GM18507 (cell line): ENCODE results near the gene CCSER2.
"Not testable (repeated sequence)": the region's sequence is repeated elsewhere in the genome, so short reads cannot be mapped to it uniquely, and the experiment has no call there.

Experiments
- DNase-seq: peaks from one replicate; pipeline ENCODE4 v3.0.0; 2011; ENCODE audit warnings: low read depth; ENCODE audit not compliant: insufficient read length; ENCODE audit errors: extremely low spot score
- FAIRE-seq: peaks from 2 replicates; lab custom pipeline; 2011; peaks lifted over from hg19 to GRCh38; lab: Jason Lieb, UNC

The CCSER2 gene

GRCh38 chr10:84528526-84528925 lies 200.1 kb downstream of the CCSER2 start:
- DNase-seq, FAIRE-seq: not testable (repeated sequence)

DNA sequence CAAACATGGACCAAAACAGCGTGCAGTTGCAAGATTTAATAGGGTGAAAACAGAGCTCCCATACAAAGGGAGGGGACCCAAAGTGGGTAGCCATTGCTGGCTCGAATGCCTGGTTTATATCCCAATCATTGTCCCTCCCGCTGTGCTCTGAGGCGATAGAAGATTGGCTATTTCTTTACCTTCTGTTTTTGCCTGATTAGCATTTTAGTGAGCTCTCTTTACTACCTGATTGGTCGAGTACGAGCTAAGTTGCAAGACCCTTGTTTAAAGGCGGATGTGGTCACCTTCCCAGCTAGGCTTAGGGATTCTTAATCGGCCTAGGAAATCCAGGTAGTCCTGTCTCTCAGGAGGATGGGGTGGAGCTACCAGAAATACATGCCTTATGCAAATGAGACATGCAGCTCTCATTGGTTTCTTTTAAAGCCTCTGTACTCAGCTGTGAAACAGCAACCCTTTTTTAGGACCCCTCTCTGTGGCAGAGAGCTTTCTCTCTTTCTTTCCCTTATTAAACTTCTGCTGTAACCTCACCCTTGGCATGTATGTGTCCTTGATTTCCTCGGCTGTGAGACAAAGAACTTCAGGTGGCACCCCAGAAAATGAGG lies 202.4 kb downstream of the CCSER2 start:
- DNase-seq = no peak
- no peak for FAIRE-seq

- no peak for DNase-seq
- FAIRE-seq = no peak
Observed at GRCh38 chr10:84531396-84531795, 203.0 kb downstream of the CCSER2 start.

DNA sequence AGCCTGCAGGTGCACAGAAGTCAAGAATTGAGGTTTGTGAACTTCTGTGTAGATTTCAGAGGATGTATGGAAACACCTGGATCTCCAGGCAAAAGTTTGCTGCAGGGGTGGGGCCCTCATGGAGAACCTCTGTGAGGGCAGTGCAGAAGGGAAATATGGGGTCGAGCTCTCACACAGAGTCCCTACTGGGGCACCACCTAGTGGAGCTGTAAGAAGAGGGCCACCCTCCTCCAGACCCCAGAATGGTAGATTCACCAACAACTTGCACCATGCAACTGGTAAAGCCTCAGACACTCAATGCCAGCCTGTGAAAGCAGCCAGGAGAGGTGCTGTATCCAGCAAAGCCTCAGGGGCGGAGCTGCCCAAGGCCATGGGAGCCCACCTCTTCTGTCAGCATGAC lies 205.8 kb downstream of the CCSER2 start:
- no peak for DNase-seq
- no peak for FAIRE-seq

GRCh38 chr10:84537447-84537931 lies 209.1 kb downstream of the CCSER2 start:
- DNase-seq (peak; percentile 45), FAIRE-seq (peak; percentile 86)

DNA sequence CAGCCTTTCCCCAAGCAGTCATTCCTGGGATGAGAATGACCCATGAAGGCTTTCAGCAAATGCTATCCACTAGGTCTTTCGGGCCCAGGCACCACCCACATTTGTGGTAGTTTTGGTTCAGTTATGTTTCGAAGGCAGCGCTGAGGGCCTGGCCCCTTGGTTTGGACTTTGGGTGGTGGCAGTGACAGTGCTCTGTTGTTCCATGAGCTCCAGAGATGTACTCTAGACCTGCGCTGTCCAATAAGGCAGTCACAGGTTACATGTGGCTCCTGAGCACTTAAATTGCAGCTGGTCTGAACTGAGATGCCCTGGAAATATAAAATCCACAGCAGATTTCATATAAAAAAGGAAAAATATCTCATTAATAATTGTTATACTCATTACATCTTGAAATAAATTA lies 209.6 kb downstream of the CCSER2 start:
- no peak for DNase-seq
- no peak for FAIRE-seq

DNA sequence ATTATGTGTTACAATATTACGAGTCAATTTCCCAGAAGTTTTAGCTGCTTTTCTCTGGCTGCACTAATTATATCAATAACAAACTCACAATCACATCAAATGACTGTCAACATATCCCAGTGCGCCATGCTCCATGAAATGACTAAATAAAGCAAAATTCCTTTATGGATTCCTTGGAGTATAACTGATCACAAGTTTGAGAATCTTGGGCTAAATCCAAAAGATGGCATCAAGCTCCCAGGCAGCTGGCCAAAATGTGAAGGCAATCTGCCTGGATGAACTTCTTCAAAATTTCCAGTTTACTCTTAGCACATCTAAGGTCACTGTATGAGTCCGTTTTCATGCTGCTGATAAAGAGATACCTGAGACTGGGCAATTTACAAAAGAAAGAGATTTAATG lies 210.8 kb downstream of the CCSER2 start:
- no peak for FAIRE-seq
- DNase-seq = no peak

- DNase-seq = no peak
- FAIRE-seq = no peak
Observed at GRCh38 chr10:84540022-84540616, 211.7 kb downstream of the CCSER2 start.

DNA sequence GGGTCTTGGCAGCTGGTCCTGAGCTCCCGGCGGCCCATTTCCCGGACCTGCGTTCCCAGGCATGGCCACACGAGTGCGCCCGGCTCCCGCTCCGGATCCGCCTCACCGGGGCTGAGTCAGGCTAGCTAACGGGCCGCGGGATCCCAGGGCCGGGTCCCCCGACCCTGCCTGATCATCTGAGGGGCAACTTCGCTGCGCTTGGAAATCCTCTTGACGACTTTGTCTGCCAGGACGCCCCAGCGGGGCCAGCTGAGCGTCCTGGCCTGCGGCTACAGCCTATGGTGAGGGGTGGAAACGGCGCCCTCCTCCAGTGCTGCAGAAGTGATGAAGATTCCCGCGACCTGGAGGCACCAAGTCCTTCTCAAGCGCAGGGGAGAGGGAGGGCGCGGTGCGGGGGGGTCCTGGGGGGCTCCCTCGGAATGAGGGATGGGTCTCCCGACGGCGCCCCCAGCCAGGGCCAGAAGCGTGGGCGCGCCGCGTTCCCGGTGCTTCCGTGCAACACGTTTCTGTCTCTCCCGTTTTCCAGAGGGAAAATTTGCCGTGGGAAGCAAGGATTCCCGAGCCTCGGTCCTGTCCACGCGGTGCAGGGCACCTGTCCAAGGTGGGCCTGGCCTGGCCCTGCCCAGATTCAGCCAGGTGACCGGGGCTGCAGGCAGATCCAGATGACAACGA lies 212.4 kb downstream of the CCSER2 start:
- DNase-seq = peak; percentile 51
- peak; percentile 69 for FAIRE-seq

DNA sequence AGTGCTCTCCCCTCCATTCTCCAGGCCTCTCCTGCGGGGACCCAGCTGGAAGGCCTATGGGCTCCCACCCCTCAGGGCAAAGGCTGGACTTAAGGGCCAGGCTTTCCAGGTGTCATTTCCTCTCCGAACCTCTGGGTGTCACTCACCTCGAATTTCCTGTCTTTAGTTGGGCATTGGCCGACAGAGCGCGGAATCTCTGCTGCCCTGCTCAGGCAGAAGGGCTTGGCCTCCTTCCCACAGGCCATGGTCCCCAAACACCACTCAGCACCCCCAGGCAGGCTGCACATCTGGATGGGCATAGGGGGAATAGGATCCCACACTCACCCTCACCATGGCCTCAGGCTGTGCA lies 212.9 kb downstream of the CCSER2 start:
- FAIRE-seq = no peak
- no peak for DNase-seq

DNA sequence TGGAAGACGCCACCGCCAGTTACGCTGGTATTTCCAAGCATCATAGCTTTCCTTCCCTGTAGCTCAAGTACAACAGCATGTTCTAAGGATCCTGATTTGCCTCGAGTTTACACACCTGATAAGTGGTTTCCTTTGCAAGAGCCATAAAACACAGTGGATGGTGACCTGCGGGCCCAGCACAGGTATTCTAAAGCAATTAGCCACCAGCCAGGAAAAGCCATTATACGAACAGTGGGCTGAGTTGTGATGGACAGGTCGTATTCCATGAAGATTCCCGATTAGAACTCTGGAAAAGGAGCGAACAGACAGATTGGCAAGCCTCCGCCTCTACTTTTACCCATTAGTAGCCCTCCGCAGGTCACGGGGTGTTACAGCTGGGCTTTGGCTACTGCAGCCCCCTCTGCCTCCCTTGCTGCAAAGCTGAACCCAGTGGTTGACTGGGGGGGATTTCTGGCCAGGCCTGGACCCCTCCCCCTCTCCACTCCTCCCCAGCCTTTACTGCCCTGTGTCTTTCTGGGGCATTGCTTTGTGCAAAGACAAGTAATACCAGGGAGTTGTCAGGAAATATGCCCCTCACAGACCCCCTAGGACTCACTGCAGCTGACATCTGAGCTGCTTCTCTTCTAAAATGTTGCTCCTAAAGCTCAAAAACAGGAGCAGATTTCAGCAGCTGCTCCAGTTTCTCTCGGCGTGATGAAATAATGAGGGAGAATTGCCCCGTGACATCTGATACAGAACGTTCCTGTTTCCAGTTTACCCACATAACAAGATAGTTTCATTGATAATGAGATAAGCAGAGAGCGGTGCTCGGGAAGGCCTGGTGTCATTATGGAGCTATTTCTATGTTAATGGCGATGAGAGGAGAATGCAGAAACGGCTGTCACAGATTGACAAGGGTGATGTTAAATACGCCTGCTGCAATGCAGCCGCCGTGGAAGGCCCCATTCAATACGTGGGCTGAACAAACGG lies 214.4 kb downstream of the CCSER2 start:
- FAIRE-seq = no peak
- no peak for DNase-seq

DNA sequence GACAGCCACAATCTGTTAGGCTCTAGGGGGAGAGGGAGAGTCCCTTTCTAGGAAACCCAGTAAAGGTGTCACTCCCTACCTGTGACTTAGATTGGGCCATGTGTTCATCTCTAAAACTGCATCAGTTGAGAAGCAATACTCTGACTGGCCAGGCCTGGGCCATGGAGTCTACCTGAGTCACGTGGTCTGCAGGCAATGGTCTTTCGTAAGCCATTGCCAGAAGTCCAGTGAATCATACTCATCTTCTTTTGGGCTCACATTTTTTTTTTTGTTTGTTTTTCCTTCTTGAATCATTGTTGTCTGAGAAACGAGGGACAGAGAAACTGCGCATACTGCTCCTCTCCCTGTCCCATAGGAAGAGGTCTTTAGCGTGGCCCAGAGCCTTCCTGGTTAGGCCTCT lies 215.6 kb downstream of the CCSER2 start:
- no peak for FAIRE-seq
- no peak for DNase-seq

- FAIRE-seq (no peak), DNase-seq (no peak)
Observed at GRCh38 chr10:84545651-84546050, 217.3 kb downstream of the CCSER2 start.

DNA sequence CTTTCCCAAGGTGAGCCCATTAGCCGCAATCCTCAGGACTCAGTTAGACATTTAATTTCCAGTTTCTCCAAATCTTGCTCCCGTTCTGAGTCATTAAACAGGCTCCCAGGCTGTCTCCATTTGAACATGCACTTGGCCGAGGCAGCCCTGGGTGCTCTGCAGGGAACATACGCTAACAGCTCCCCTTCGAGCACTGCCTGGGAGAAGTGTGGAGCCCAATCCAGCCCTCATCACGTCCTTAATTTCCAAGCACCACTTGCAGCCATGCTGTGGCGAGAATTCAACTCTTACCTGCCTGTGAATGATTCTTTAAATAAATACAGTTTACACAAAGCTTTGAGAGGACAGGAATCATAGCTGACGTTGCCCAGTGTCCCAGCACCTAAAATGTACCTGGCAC lies 218.2 kb downstream of the CCSER2 start:
- FAIRE-seq (no peak), DNase-seq (no peak)

DNA sequence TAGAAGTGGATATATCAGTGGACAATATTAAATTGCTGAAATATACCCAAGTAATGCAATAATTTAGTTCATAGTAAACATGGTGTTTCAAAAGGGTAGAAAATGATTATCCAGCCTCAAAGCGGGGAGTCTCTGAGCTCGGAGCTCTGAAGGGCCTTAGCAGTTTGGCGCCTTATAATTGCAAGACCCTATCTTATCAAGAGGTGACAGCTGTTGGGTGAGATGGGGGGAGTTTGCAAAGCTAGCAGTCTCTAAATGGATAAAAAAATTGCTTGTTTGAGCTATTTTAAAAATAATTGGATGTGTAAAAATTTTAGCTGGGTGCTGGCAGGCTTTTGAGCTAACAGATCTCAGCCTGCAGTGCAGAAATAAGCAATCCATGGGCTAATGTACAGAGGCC lies 219.2 kb downstream of the CCSER2 start:
- DNase-seq = no peak
- FAIRE-seq = no peak

DNA sequence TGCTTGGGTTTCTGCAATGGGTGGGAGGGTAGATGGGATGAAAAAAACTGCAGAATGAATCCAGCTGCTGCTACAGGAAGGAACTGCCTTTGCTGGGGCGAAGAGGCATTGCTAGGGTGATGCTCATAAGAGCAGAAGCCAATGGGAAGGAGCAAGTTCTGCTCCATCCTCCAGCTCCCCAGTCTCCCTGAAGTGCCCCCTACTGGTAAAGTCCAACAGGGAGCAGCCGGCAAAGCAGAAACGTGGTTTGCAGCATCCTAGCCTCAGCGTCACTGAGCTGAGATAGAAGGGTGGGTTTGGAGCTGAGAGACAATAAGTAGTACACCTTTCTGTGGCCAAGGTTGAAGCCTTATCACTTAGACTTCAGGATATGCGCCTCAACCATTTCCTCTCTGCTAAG lies 220.5 kb downstream of the CCSER2 start:
- no peak for FAIRE-seq
- no peak for DNase-seq

- FAIRE-seq = no peak
- DNase-seq = no peak
Observed at GRCh38 chr10:84549368-84550165, 221.2 kb downstream of the CCSER2 start.

GRCh38 chr10:84550756-84551436 lies 222.5 kb downstream of the CCSER2 start:
- DNase-seq (no peak), FAIRE-seq (no peak)
